Parathyroid adenoma (tissue), 2 donors: ENCODE results near the gene BBLN.

Source experiments
- H2AFZ ChIP-seq: fragments of 300-600 bp; sonication (generic); one replicate; pipeline ENCODE4 v1.7.0; 2017; ENCODE audit warnings: antibody characterized with exemption, mild to moderate bottlenecking
- H3K27ac ChIP-seq: fragments of 300-600 bp; sonication (generic); one replicate; pipeline ENCODE4 v1.7.0; 2017
- H3K27me3 ChIP-seq: fragments of 300-600 bp; sonication (generic); one replicate; pipeline ENCODE4 v1.7.0; 2017; ENCODE audit warnings: low read length; ENCODE audit not compliant: control insufficient read depth, insufficient read depth
- H3K36me3 ChIP-seq: fragments of 300-600 bp; sonication (generic); one replicate; pipeline ENCODE4 v1.7.0; 2017; ENCODE audit warnings: low read length; ENCODE audit not compliant: control insufficient read depth, insufficient read depth
- H3K4me1 ChIP-seq: fragments of 300-600 bp; sonication (generic); one replicate; pipeline ENCODE4 v1.7.0; 2017; ENCODE audit warnings: control low read depth
- H3K4me2 ChIP-seq: fragments of 300-600 bp; sonication (generic); one replicate; pipeline ENCODE4 v1.7.0; 2017; ENCODE audit warnings: low read length
- H3K4me3 ChIP-seq: fragments of 300-600 bp; sonication (generic); one replicate; pipeline ENCODE4 v1.7.0; 2017; ENCODE audit warnings: low read depth, low read length
- H3K79me2 ChIP-seq: fragments of 300-600 bp; sonication (generic); one replicate; pipeline ENCODE4 v1.7.0; 2017; ENCODE audit warnings: control low read depth
- H3K9ac ChIP-seq: fragments of 300-600 bp; sonication (generic); one replicate; pipeline ENCODE4 v1.7.0; 2017; ENCODE audit warnings: mild to moderate bottlenecking
- H3K9me3 ChIP-seq: fragments of 300-600 bp; sonication (generic); one replicate; pipeline ENCODE4 v1.7.0; 2017; ENCODE audit warnings: low read length; ENCODE audit not compliant: control insufficient read depth
- CTCF ChIP-seq: fragments of 300-600 bp; sonication (generic); IDR thresholded peaks from one replicate; pipeline ENCODE4 v1.7.0; 2017; ENCODE audit warnings: antibody characterized with exemption, mild to moderate bottlenecking
- donor health status: primary hyperparathyroidism.

The BBLN gene

GRCh38 chr9:128118971-128119665, 40.9 kb upstream of the BBLN start:
- Histone ChIP-seq H3K4me1 (no peaks in the 10 kb centered on the region), H3K79me2 (no peaks in the 10 kb centered on the region), H3K27ac (no peak overlapping the region), H3K36me3 (no peaks in the 10 kb centered on the region), H3K9ac (no peak overlapping the region), H3K4me2 (no peak overlapping the region), H2AFZ (no peak overlapping the region), H3K9me3 (no peaks in the 10 kb centered on the region), H3K4me3 (no peak overlapping the region), H3K27me3 (no peaks in the 10 kb centered on the region)
- no peak for TF ChIP-seq CTCF

- H3K27ac ChIP-seq = no peak overlapping the region
- no peak overlapping the region for H2AFZ ChIP-seq
- no peaks in the 10 kb centered on the region for H3K36me3 ChIP-seq
- no peaks in the 10 kb centered on the region for H3K79me2 ChIP-seq
- no peak for TF ChIP-seq CTCF
- no peak overlapping the region for H3K9ac ChIP-seq
- H3K4me3 ChIP-seq = no peak overlapping the region
- no peaks in the 10 kb centered on the region for H3K27me3 ChIP-seq
- no peak overlapping the region for H3K4me2 ChIP-seq
- H3K9me3 ChIP-seq = no peaks in the 10 kb centered on the region
- no peaks in the 10 kb centered on the region for H3K4me1 ChIP-seq
Measured at GRCh38 chr9:128120061-128120740, 39.9 kb upstream of the BBLN start.

- TF ChIP-seq CTCF = no peak
- no peaks in the 10 kb centered on the region for H3K79me2 ChIP-seq
- no peak overlapping the region for H3K4me2 ChIP-seq
- no peaks in the 10 kb centered on the region for H3K9me3 ChIP-seq
- no peaks in the 10 kb centered on the region for H3K27me3 ChIP-seq
- H3K9ac ChIP-seq = no peak overlapping the region
- no peak overlapping the region for H2AFZ ChIP-seq
- no peak overlapping the region for H3K27ac ChIP-seq
- H3K36me3 ChIP-seq = no peaks in the 10 kb centered on the region
- no peaks in the 10 kb centered on the region for H3K4me1 ChIP-seq
- no peak overlapping the region for H3K4me3 ChIP-seq
Measured at GRCh38 chr9:128120741-128121465, 39.2 kb upstream of the BBLN start.

GRCh38 chr9:128121466-128121810, 38.6 kb upstream of the BBLN start:
- H2AFZ ChIP-seq = no peak overlapping the region
- H3K9ac ChIP-seq = no peak overlapping the region
- H3K36me3 ChIP-seq = no peaks in the 10 kb centered on the region
- H3K79me2 ChIP-seq = no peaks in the 10 kb centered on the region
- H3K4me2 ChIP-seq = no peak overlapping the region
- no peaks in the 10 kb centered on the region for H3K4me1 ChIP-seq
- H3K9me3 ChIP-seq = no peaks in the 10 kb centered on the region
- TF ChIP-seq CTCF = no peak
- H3K4me3 ChIP-seq = no peak overlapping the region
- no peak overlapping the region for H3K27ac ChIP-seq
- no peaks in the 10 kb centered on the region for H3K27me3 ChIP-seq
